GM18519 (cell line): Measurements from ENCODE around the gene VMAC.

ENCODE experiments used
- ATAC-seq: cut with Tn5 transposase; IDR thresholded peaks from one replicate; pipeline ENCODE4 v1.9.1; 2021; ENCODE audit warnings: mild to moderate bottlenecking, moderate library complexity; ENCODE audit not compliant: unreplicated experiment, low FRiP score

The VMAC gene

GRCh38 chr19:5903056-5903623, 1.5 kb upstream of the VMAC start:
- no peak for ATAC-seq

- peak; percentile 17 for ATAC-seq
Observed at GRCh38 chr19:5903624-5904351, 884 bp upstream of the VMAC start, which contains the start of gene NDUFA11. Gene NDUFA11 (minus strand): TSS chr19:5903790. CDS start chr19:5903708, 82 bp downstream.

- no peak for ATAC-seq
Observed at GRCh38 chr19:5905114-5905778, 574 bp downstream of the VMAC start.

- no peak for ATAC-seq
Observed at GRCh38 chr19:5907241-5907640, 2.6 kb downstream of the VMAC start.

- no peak for ATAC-seq
Observed at GRCh38 chr19:5908773-5909442, 4.2 kb downstream of the VMAC start.

- ATAC-seq, result no peak
Observed at GRCh38 chr19:5910638-5910907, 5.9 kb downstream of the VMAC start.

- no peak for ATAC-seq
Observed at GRCh38 chr19:5911366-5911765, 6.7 kb downstream of the VMAC start.

- ATAC-seq, result no peak
Observed at GRCh38 chr19:5913739-5914357, 9.2 kb downstream of the VMAC start, which contains the start of gene CAPS. Gene CAPS (plus strand): TSS chr19:5914254. CDS start chr19:5914407, 153 bp downstream.

- ATAC-seq, result no peak
Observed at GRCh38 chr19:5914358-5914774, 9.7 kb downstream of the VMAC start.

- ATAC-seq, result no peak
Observed at GRCh38 chr19:5914946-5915781, 10.5 kb downstream of the VMAC start.

- ATAC-seq, result no peak
Observed at GRCh38 chr19:5915782-5916165, 11.1 kb downstream of the VMAC start.

- ATAC-seq, result no peak
Observed at GRCh38 chr19:5916181-5916708, 11.6 kb downstream of the VMAC start.

GRCh38 chr19:5917431-5918107, 12.9 kb downstream of the VMAC start:
- no peak for ATAC-seq

- no peak for ATAC-seq
Observed at GRCh38 chr19:5918463-5919079, 13.9 kb downstream of the VMAC start.

- no peak for ATAC-seq
Observed at GRCh38 chr19:5921516-5922160, 17.0 kb downstream of the VMAC start.

- ATAC-seq, result no peak
Observed at GRCh38 chr19:5922161-5922545, 17.5 kb downstream of the VMAC start.

GRCh38 chr19:5923356-5923755, 18.7 kb downstream of the VMAC start:
- ATAC-seq, result no peak

GRCh38 chr19:5925830-5926427, 21.3 kb downstream of the VMAC start:
- no peak for ATAC-seq
